ENCODE measurements around the gene PNPLA6.
A peak's percentile ranks its signal among the peaks of the same experiment; 100 is the strongest.

PNPLA6 gene

GRCh38 chr19:7535047-7535997, at the start of gene PNPLA6:
TSS of gene PNPLA6 (plus strand) at chr19:7535717. CDS start at chr19:7535789, 72 bp downstream.
- in situ Hi-C loops (cut with HindIII; ENCODE audit: low pct_unique_long_range_greater_than_20kb, low sequenced_read_pairs): no loop called here

GRCh38 chr19:7486923-7487322, 48.6 kb upstream of the PNPLA6 start:
- no peak for DNase-seq (ENCODE audit: low read depth in 1 of 2, low spot score in 1 of 2)
- no peak for TF ChIP-seq JUND (IDR thresholded peaks at IDR 0.05; ENCODE audit: low read depth)
- in situ Hi-C loops (cut with HindIII; ENCODE audit: low pct_unique_long_range_greater_than_20kb, low sequenced_read_pairs): no loop called here

More at GRCh38 chr19:7535047-7535997, at the start of gene PNPLA6:
- DNase-seq (ENCODE audit: low read depth in 1 of 2, low spot score in 1 of 2): peak; percentile 91 to 92
- no peak for TF ChIP-seq JUND (IDR thresholded peaks at IDR 0.05; ENCODE audit: low read depth)

- no peak for TF ChIP-seq JUND (IDR thresholded peaks at IDR 0.05; ENCODE audit: low read depth)
- in situ Hi-C loops (cut with HindIII; ENCODE audit: low pct_unique_long_range_greater_than_20kb, low sequenced_read_pairs): no loop called here
- peak; percentile 85 to 92 for DNase-seq (ENCODE audit: low read depth in 1 of 2, low spot score in 1 of 2)
Observed at GRCh38 chr19:7488736-7489353, 46.7 kb upstream of the PNPLA6 start, which contains the start of gene PEX11G. TSS of gene PEX11G (minus strand) at chr19:7489035. CDS start at chr19:7489010, 25 bp downstream.

GRCh38 chr19:7489609-7490044, 45.9 kb upstream of the PNPLA6 start:
- no peak for DNase-seq (ENCODE audit: low read depth in 1 of 2, low spot score in 1 of 2)
- no peak for TF ChIP-seq JUND (IDR thresholded peaks at IDR 0.05; ENCODE audit: low read depth)
- in situ Hi-C loops (cut with HindIII; ENCODE audit: low pct_unique_long_range_greater_than_20kb, low sequenced_read_pairs): no loop called here

- in situ Hi-C loops (cut with HindIII; ENCODE audit: low pct_unique_long_range_greater_than_20kb, low sequenced_read_pairs): no loop called here
- no peak for DNase-seq (ENCODE audit: low read depth in 1 of 2, low spot score in 1 of 2)
- no peak for TF ChIP-seq JUND (IDR thresholded peaks at IDR 0.05; ENCODE audit: low read depth)
Observed at GRCh38 chr19:7492142-7492541, 43.4 kb upstream of the PNPLA6 start.

- DNase-seq (ENCODE audit: low read depth in 1 of 2, low spot score in 1 of 2): no peak
- TF ChIP-seq JUND (IDR thresholded peaks at IDR 0.05; ENCODE audit: low read depth): no peak
Observed at GRCh38 chr19:7492558-7492957, 43.0 kb upstream of the PNPLA6 start.

GRCh38 chr19:7494416-7495098, 41.0 kb upstream of the PNPLA6 start:
- peak in 1 of 2 experiments; percentile 29 for DNase-seq (ENCODE audit: low read depth in 1 of 2, low spot score in 1 of 2)
- no peak for TF ChIP-seq JUND (IDR thresholded peaks at IDR 0.05; ENCODE audit: low read depth)
- in situ Hi-C loops (cut with HindIII; ENCODE audit: low pct_unique_long_range_greater_than_20kb, low sequenced_read_pairs): no loop called here

More at GRCh38 chr19:7492558-7492957, 43.0 kb upstream of the PNPLA6 start:
- in situ Hi-C loops (cut with HindIII; ENCODE audit: low pct_unique_long_range_greater_than_20kb, low sequenced_read_pairs): no loop called here

- no peak for TF ChIP-seq JUND (IDR thresholded peaks at IDR 0.05; ENCODE audit: low read depth)
- DNase-seq (ENCODE audit: low read depth in 1 of 2, low spot score in 1 of 2): peak; percentile 30 to 35
- in situ Hi-C loops (cut with HindIII; ENCODE audit: low pct_unique_long_range_greater_than_20kb, low sequenced_read_pairs): no loop called here
Observed at GRCh38 chr19:7497292-7497691, 38.2 kb upstream of the PNPLA6 start.

- in situ Hi-C loops (cut with HindIII; ENCODE audit: low pct_unique_long_range_greater_than_20kb, low sequenced_read_pairs): no loop called here
- no peak for TF ChIP-seq JUND (IDR thresholded peaks at IDR 0.05; ENCODE audit: low read depth)
- peak; percentile 87 to 93 for DNase-seq (ENCODE audit: low read depth in 1 of 2, low spot score in 1 of 2)
Observed at GRCh38 chr19:7500811-7501450, 34.6 kb upstream of the PNPLA6 start.

GRCh38 chr19:7502552-7502951, 33.0 kb upstream of the PNPLA6 start:
- TF ChIP-seq JUND (IDR thresholded peaks at IDR 0.05; ENCODE audit: low read depth): no peak
- in situ Hi-C loops (cut with HindIII; ENCODE audit: low pct_unique_long_range_greater_than_20kb, low sequenced_read_pairs): no loop called here
- no peak for DNase-seq (ENCODE audit: low read depth in 1 of 2, low spot score in 1 of 2)

- no peak for TF ChIP-seq JUND (IDR thresholded peaks at IDR 0.05; ENCODE audit: low read depth)
- in situ Hi-C loops (cut with HindIII; ENCODE audit: low pct_unique_long_range_greater_than_20kb, low sequenced_read_pairs): no loop called here
- DNase-seq (ENCODE audit: low read depth in 1 of 2, low spot score in 1 of 2): no peak
Observed at GRCh38 chr19:7504684-7505083, 30.8 kb upstream of the PNPLA6 start.

- no peak for DNase-seq (ENCODE audit: low read depth in 1 of 2, low spot score in 1 of 2)
- in situ Hi-C loops (cut with HindIII; ENCODE audit: low pct_unique_long_range_greater_than_20kb, low sequenced_read_pairs): no loop called here
Observed at GRCh38 chr19:7505288-7505681, 30.2 kb upstream of the PNPLA6 start.

More at GRCh38 chr19:7505288-7505681, 30.2 kb upstream of the PNPLA6 start:
- TF ChIP-seq JUND (IDR thresholded peaks at IDR 0.05; ENCODE audit: low read depth): no peak
